Keratinocyte (primary cell): ENCODE results near the gene CFAP46.

Experiments
- CTCF ChIP-seq, 3 experiments: IDR thresholded peaks in 1 of 3; conservative IDR thresholded peaks in 1 of 3; optimal IDR thresholded peaks in 1 of 3; 2 replicates in 2 of 3; 3 replicates in 1 of 3; pipeline versions ENCODE3 to v1.5.1; 2011; ENCODE audit warnings: low read length in 3 of 3, mild to moderate bottlenecking in 3 of 3, moderate library complexity in 2 of 3, control low read depth in 1 of 3, inconsistent platforms in 1 of 3; ENCODE audit not compliant: insufficient read depth in 2 of 3; ENCODE audit errors: extremely low read depth in 1 of 3
- EZH2 ChIP-seq: IDR thresholded peaks from one replicate; pipeline ENCODE4 v1.6.1; 2012; ENCODE audit warnings: inconsistent platforms, mild to moderate bottlenecking, low read length, moderate library complexity

- no peak for TF ChIP-seq EZH2
- TF ChIP-seq CTCF (optimal IDR thresholded peaks at IDR 0.05 in 1 of 3, IDR thresholded peaks at IDR 0.05 in 1 of 3, conservative IDR thresholded peaks at IDR 0.05 in 1 of 3; ENCODE audit: extremely low read depth in 1 of 3, insufficient read depth in 2 of 3, low read length in 3 of 3), result peak in 1 of 3 experiments; percentile 21
These were observed 55.9 kb downstream of the CFAP46 start for GRCh38 chr10:132886211-132887099.
